Measurements from ENCODE around the gene AUH.
"Not testable (repeated sequence)": the region's sequence is repeated elsewhere in the genome, so short reads cannot be mapped to it uniquely, and the experiment has no call there.

The AUH gene

GRCh38 chr9:91199739-91200497 is 161.8 kb downstream of the AUH start:
- peaks cover under 1% of the 10 kb centered on the region for H3K9me3 ChIP-seq (ENCODE audit: control insufficient read depth, insufficient read depth, low read length)

GRCh38 chr9:91198881-91199280 is 162.8 kb downstream of the AUH start:
- not testable (repeated sequence) for H3K4me1 ChIP-seq (ENCODE audit: insufficient read depth, low read length); H3K9me3 ChIP-seq (ENCODE audit: control insufficient read depth, insufficient read depth, low read length); H3K9ac ChIP-seq (ENCODE audit: low read depth, low read length); H3K36me3 ChIP-seq (ENCODE audit: insufficient read depth, low read length)

More at GRCh38 chr9:91199739-91200497, 161.8 kb downstream of the AUH start:
- Histone ChIP-seq H3K9ac (ENCODE audit: low read depth, low read length) (no peak overlapping the region), H3K4me1 (ENCODE audit: insufficient read depth, low read length) (peaks cover 3% of the 10 kb centered on the region; the same call in 1 of the 2 replicates), H3K36me3 (ENCODE audit: insufficient read depth, low read length) (no peaks in the 10 kb centered on the region)

GRCh38 chr9:91198405-91198804 is 163.3 kb downstream of the AUH start:
- H3K9me3 ChIP-seq (ENCODE audit: control insufficient read depth, insufficient read depth, low read length) = peaks cover 4% of the 10 kb centered on the region
- H3K4me1 ChIP-seq (ENCODE audit: insufficient read depth, low read length) = peaks cover 3% of the 10 kb centered on the region; the same call in 1 of the 2 replicates
- H3K9ac ChIP-seq (ENCODE audit: low read depth, low read length) = no peak overlapping the region
- H3K36me3 ChIP-seq (ENCODE audit: insufficient read depth, low read length) = no peaks in the 10 kb centered on the region

GRCh38 chr9:91197232-91198181 is 164.2 kb downstream of the AUH start:
- no peak overlapping the region for H3K9ac ChIP-seq (ENCODE audit: low read depth, low read length)
- H3K9me3 ChIP-seq (ENCODE audit: control insufficient read depth, insufficient read depth, low read length) = peaks cover 4% of the 10 kb centered on the region; the same call in 1 of the 2 replicates
- H3K36me3 ChIP-seq (ENCODE audit: insufficient read depth, low read length) = no peaks in the 10 kb centered on the region
- peaks cover 5% of the 10 kb centered on the region for H3K4me1 ChIP-seq (ENCODE audit: insufficient read depth, low read length)

GRCh38 chr9:91196103-91196950 is 165.4 kb downstream of the AUH start:
- Histone ChIP-seq H3K4me1 (ENCODE audit: insufficient read depth, low read length) (peaks cover 15% of the 10 kb centered on the region), H3K9ac (ENCODE audit: low read depth, low read length) (no peak overlapping the region), H3K9me3 (ENCODE audit: control insufficient read depth, insufficient read depth, low read length) (peaks cover 4% of the 10 kb centered on the region; the same call in 1 of the 2 replicates), H3K36me3 (ENCODE audit: insufficient read depth, low read length) (no peaks in the 10 kb centered on the region)

GRCh38 chr9:91195372-91196012 is 166.2 kb downstream of the AUH start:
- Histone ChIP-seq H3K36me3 (ENCODE audit: insufficient read depth, low read length) (no peaks in the 10 kb centered on the region), H3K9ac (ENCODE audit: low read depth, low read length) (no peak overlapping the region), H3K4me1 (ENCODE audit: insufficient read depth, low read length) (peaks cover 15% of the 10 kb centered on the region), H3K9me3 (ENCODE audit: control insufficient read depth, insufficient read depth, low read length) (peaks cover 4% of the 10 kb centered on the region; the same call in 1 of the 2 replicates)

- Histone ChIP-seq H3K9me3 (ENCODE audit: control insufficient read depth, insufficient read depth, low read length) (peaks cover 4% of the 10 kb centered on the region; the same call in 1 of the 2 replicates), H3K9ac (ENCODE audit: low read depth, low read length) (peak overlapping the region; percentile 67), H3K36me3 (ENCODE audit: insufficient read depth, low read length) (no peaks in the 10 kb centered on the region), H3K4me1 (ENCODE audit: insufficient read depth, low read length) (peaks cover 14% of the 10 kb centered on the region)
Observed at GRCh38 chr9:91193658-91194391, 167.9 kb downstream of the AUH start.

GRCh38 chr9:91193087-91193657 is 168.5 kb downstream of the AUH start:
- Histone ChIP-seq H3K4me1 (ENCODE audit: insufficient read depth, low read length) (peaks cover 11% of the 10 kb centered on the region), H3K36me3 (ENCODE audit: insufficient read depth, low read length) (no peaks in the 10 kb centered on the region), H3K9ac (ENCODE audit: low read depth, low read length) (peak overlapping the region; percentile 67), H3K9me3 (ENCODE audit: control insufficient read depth, insufficient read depth, low read length) (peaks cover 4% of the 10 kb centered on the region; the same call in 1 of the 2 replicates)

GRCh38 chr9:91192381-91193086 is 169.2 kb downstream of the AUH start:
- peaks cover 11% of the 10 kb centered on the region for H3K4me1 ChIP-seq (ENCODE audit: insufficient read depth, low read length)
- no peaks in the 10 kb centered on the region for H3K36me3 ChIP-seq (ENCODE audit: insufficient read depth, low read length)
- H3K9me3 ChIP-seq (ENCODE audit: control insufficient read depth, insufficient read depth, low read length) = peaks cover 4% of the 10 kb centered on the region; the same call in 1 of the 2 replicates
- H3K9ac ChIP-seq (ENCODE audit: low read depth, low read length) = peak overlapping the region; percentile 67; the same call in 1 of the 2 replicates

GRCh38 chr9:91191411-91192380 is 170.0 kb downstream of the AUH start:
- Histone ChIP-seq H3K4me1 (ENCODE audit: insufficient read depth, low read length) (peaks cover 11% of the 10 kb centered on the region), H3K9me3 (ENCODE audit: control insufficient read depth, insufficient read depth, low read length) (peaks cover 4% of the 10 kb centered on the region; the same call in 1 of the 2 replicates), H3K9ac (ENCODE audit: low read depth, low read length) (no peak overlapping the region), H3K36me3 (ENCODE audit: insufficient read depth, low read length) (no peaks in the 10 kb centered on the region)

GRCh38 chr9:91190062-91190461 is 171.7 kb downstream of the AUH start:
- Histone ChIP-seq H3K36me3 (ENCODE audit: insufficient read depth, low read length) (no peaks in the 10 kb centered on the region), H3K9ac (ENCODE audit: low read depth, low read length) (no peak overlapping the region), H3K9me3 (ENCODE audit: control insufficient read depth, insufficient read depth, low read length) (peaks cover 4% of the 10 kb centered on the region; the same call in 1 of the 2 replicates), H3K4me1 (ENCODE audit: insufficient read depth, low read length) (peaks cover 11% of the 10 kb centered on the region)
